ES-I3 (cell line): ENCODE results near the gene MAD2L2.

ENCODE experiments used
- H3K36me3 ChIP-seq: 2 replicates; pipeline ENCODE4 v1.6.1; 2013; ENCODE audit warnings: mild to moderate bottlenecking, low read length, control low read depth, moderate library complexity; ENCODE audit not compliant: insufficient read depth
- H3K4me1 ChIP-seq: 2 replicates; pipeline ENCODE4 v1.6.1; 2013; ENCODE audit warnings: mild to moderate bottlenecking, control low read depth, low read length; ENCODE audit not compliant: insufficient read depth
- H3K9ac ChIP-seq: 2 replicates; pipeline ENCODE4 v1.6.1; 2013; ENCODE audit warnings: low read depth, mild to moderate bottlenecking, low read length, moderate library complexity
- H3K9me3 ChIP-seq: 2 replicates; pipeline ENCODE4 v1.6.1; 2013; ENCODE audit warnings: mild to moderate bottlenecking, low read length, moderate library complexity; ENCODE audit not compliant: control insufficient read depth, insufficient read depth

Gene MAD2L2

DNA sequence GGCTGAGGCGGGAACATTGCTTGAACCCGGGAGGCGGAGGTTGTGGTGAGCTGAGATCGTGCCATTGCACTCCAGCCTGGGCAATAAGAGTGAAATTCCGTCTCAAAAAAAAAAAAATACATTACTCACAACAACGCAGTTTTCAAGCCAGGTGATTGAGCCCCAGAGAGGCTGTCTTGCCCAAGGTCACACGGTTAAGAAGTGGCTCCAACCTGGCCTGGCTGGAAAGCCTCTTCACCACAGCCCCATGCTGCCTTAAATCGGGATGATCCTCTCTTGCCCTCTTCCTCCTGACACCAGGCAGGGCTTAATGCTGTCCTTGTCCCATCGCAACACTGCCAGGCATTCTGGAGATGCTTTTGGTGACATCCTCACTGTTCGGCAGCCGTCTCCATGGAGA is 32.1 kb upstream of the MAD2L2 start:
- no peaks in the 10 kb centered on the region for H3K4me1 ChIP-seq
- no peaks in the 10 kb centered on the region for H3K9me3 ChIP-seq
- no peak overlapping the region for H3K9ac ChIP-seq
- no peaks in the 10 kb centered on the region for H3K36me3 ChIP-seq

DNA sequence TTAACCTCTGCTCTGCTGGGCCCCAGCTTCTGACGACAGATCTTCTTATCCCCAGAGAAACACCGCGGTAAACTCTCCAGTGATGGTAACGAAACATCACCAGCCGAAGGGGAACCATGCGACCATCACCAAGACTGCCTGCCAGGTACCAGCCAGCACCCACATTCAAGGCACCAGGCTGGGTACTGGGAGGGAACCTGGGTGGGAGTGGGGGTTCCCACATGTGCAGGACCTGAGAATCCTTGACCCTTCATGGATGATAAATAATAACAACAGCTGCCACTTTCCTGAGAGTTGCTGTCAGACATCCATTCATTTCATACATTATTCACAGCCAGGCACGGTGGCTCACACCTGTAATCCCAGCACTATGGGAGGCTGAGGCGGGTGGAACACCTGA is 31.3 kb upstream of the MAD2L2 start:
- Histone ChIP-seq H3K9ac (no peak overlapping the region), H3K4me1 (peaks cover 7% of the 10 kb centered on the region), H3K36me3 (no peaks in the 10 kb centered on the region), H3K9me3 (no peaks in the 10 kb centered on the region)

DNA sequence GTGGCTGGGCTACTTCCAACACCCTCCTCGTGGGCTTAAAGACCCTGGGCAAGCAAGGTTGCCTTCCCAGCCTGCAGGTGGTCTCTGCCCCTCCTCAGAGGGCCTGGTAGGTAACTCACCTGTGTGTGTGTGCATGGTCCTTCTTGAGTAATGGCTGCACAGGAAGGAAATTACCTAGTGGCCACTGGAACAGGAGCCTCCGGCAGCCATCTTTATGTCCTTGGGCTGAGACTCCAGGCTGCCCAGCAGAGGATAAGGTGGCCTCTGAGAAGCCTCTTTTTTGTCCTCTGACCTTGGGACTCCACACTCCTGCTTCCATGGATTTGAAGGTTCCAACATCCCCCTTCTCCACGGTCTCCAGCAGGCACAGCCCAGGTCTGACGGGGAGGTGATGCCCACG is 30.5 kb upstream of the MAD2L2 start:
- Histone ChIP-seq H3K36me3 (no peaks in the 10 kb centered on the region), H3K9ac (no peak overlapping the region), H3K9me3 (no peaks in the 10 kb centered on the region), H3K4me1 (peaks cover 9% of the 10 kb centered on the region)

DNA sequence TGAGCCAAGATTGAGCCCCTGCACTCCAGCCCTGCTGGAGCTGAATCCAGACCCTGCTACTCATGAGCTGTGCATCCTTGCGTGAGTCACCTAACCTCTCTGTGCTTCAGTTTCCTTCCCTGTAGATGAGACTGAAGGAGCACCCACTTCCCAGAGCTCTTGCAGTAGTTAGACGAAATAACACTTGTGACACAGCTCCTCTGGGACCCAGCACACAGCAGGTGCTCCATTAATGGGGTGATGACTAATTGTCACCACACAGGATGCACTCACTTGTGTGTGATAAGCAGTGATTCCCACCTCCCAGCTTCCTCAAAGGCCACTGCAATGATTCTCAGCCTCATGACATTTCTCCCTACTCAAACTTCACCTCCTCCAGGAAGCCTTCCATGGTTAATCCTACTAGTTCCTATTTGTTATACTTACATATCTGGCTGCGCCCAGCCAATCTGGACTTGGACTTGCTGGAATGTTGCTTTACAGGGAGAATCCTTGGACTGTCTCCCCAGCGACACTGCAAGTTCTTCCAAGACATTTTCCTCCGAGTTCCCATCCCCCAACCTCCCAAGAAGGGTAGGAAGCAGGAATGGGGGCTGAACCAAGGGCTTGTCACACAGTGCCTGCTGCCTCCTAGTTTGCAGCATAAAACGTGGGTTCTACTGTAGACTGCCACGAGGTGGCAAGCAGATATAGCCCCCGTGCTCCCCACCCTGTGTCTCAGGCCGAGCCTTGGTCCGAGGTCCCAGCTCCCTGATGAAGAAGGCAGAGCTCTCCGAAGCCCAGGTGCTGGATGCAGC is 27.8 kb upstream of the MAD2L2 start:
- Histone ChIP-seq H3K9me3 (no peaks in the 10 kb centered on the region), H3K4me1 (peaks cover 30% of the 10 kb centered on the region), H3K9ac (no peak overlapping the region), H3K36me3 (no peaks in the 10 kb centered on the region)

DNA sequence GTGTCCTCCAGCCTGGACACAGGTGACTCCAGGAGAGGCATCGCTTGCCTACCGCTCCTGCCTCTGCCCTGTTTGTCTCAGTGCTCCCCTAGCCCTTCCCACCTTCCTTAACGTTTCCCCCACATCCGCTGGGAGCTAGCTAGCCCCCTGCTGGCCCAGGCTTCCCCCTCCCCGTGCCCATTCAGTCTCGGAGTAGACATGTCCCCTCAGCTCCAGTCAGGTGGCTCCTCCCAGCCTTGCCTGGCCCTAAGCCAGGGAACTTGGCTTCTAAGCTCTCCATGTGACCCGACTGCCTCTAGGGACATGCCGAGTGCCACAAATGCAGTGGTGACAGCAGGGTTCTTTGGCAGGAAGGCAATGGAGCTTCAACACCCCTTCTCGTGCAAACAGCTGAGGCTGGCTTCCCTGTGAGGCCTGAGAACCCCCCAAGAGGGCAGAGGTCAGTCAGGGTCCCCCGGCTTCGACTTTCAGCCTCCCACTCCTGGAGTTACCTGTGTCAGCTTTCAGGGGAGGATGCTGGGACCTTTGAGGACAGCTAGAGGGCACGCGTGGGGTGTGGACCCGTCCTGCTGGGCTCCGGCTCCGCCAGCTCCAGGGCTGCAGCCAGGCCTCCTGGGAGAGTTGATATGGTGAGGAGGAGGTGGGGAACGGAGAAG is 26.8 kb upstream of the MAD2L2 start:
- peaks cover 33% of the 10 kb centered on the region for H3K4me1 ChIP-seq
- no peaks in the 10 kb centered on the region for H3K9me3 ChIP-seq
- no peaks in the 10 kb centered on the region for H3K36me3 ChIP-seq
- H3K9ac ChIP-seq: no peak overlapping the region

DNA sequence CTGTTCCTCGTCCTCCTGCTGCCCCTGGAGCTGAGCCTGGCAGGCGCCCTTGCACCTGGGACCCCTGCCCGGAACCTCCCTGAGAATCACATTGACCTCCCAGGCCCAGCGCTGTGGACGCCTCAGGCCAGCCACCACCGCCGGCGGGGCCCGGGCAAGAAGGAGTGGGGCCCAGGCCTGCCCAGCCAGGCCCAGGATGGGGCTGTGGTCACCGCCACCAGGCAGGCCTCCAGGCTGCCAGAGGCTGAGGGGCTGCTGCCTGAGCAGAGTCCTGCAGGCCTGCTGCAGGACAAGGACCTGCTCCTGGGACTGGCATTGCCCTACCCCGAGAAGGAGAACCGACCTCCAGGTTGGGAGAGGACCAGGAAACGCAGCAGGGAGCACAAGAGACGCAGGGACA is 25.3 kb upstream of the MAD2L2 start:
- H3K9me3 ChIP-seq: no peaks in the 10 kb centered on the region
- H3K36me3 ChIP-seq: no peaks in the 10 kb centered on the region
- H3K9ac ChIP-seq: no peak overlapping the region
- H3K4me1 ChIP-seq: peaks cover 41% of the 10 kb centered on the region

DNA sequence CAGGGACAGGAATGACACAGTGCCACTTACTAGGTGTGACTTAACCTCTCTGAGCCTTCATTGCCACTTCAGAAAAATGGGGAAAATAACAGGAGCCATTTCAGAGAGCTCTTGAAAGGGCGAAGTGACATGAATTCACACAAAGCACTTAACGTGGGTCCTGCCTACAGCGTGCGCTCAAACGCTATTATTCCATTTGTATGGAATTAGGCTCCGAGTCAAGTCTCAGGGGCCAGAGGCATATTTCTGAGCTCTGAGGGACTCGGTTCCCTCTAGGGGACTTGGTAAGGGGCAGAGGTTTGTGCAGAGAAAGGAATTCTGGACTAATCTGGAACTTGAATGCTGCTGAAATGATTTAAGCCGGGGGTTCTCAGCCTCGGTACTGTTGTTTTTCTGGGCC is 24.6 kb upstream of the MAD2L2 start:
- no peak overlapping the region for H3K9ac ChIP-seq
- peaks cover 48% of the 10 kb centered on the region for H3K4me1 ChIP-seq
- H3K9me3 ChIP-seq: no peaks in the 10 kb centered on the region
- no peaks in the 10 kb centered on the region for H3K36me3 ChIP-seq

DNA sequence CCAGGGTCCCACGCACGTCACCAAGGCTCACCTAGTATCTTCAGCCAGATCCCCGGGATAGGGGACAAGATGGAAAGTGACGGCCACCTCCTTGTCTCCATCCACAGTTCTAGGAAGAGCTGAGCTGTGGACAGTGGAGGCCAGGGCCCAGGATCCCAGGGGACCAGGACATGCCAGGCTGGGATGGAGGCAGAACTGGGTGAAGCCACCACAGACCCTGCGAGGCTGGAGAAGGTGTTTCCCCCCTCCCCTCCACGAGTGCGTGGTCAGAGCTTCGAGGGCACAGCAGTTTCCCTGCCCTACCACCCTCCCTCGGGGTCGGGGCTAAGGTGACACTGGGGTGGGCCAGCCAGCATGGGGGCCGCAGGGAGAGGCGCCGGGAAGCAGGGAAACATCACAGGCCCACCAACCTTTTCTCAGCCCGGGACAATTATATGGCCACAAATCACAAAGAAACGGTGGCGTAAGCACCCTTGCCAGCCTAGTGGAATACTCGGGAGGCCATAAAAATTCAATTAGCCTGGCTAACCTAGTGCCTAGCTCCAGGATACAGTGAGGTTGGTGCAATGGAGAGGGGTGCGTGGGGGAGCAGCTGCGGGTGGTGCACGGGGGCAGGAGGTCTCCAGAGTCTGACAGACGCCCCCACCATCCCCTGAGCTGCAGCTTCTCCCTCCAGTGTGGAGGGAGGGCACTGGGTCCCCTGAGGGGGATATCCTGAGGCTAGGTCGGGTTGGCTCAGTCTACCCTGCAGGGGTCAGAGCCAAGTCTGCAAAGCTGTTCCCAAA is 23.9 kb upstream of the MAD2L2 start:
- H3K4me1 ChIP-seq: peaks cover 53% of the 10 kb centered on the region
- H3K9ac ChIP-seq: no peak overlapping the region
- H3K36me3 ChIP-seq: no peaks in the 10 kb centered on the region
- H3K9me3 ChIP-seq: no peaks in the 10 kb centered on the region

DNA sequence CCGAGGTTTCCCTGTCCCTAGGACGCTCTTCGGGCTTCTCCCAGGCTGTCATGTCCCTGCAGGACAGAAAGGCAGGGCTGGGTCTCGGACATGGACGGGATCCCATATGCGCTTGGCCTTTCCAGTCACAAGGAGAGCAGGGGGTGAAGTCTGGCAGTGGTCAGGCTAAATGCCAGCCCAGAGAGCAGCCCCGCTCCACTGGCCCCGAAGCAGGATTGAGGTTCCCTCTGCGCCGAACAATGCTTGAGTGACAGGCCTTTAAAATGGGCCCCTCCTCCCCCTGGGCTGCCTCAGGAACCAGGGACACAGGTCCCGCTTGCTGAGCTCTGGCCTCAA is 23.2 kb upstream of the MAD2L2 start:
- Histone ChIP-seq H3K9me3 (no peaks in the 10 kb centered on the region), H3K4me1 (peaks cover 53% of the 10 kb centered on the region), H3K9ac (no peak overlapping the region), H3K36me3 (no peaks in the 10 kb centered on the region)

DNA sequence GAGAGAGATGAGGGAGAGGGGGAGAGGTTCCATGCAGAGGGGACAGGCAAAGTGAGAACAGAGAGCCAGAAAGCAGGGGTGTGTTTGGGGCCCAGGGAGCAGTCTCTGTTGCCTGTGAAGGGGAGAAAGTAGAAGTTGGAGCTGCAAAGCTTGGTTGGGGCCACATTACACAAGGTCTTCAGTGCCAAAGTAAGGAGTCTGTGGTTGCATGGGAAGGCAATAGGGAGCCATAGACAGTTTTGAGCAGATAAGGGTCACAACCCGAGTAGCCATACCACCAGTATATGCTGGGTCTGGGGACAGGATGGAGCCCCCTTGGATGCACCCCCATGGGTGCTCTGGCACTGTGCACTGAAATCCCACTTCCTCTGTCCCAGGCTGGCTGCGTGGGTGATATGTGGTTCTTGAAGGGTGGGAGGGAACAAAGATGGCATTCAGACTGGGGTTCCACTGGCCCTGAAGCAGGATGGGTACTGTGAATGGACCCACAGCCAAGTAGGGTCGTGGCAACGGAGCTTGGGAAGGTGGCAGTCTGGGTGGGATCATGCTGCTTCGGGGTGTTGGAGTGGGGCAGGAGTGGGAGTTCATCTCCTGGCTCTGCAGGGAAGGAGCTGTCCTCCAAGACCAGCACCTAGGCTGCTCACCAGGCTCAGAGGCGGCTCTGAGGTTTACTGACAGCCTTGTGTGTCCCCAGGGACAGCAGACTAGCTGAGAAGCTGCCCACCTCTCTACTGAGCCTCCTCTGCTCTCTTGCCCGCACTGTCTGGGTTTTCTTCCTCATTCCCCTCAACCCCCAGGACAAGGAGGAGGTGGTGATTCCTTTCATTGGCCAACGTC is 22.6 kb upstream of the MAD2L2 start:
- H3K9me3 ChIP-seq: no peaks in the 10 kb centered on the region
- H3K36me3 ChIP-seq: no peaks in the 10 kb centered on the region
- H3K4me1 ChIP-seq: peaks cover 53% of the 10 kb centered on the region
- H3K9ac ChIP-seq: no peak overlapping the region

DNA sequence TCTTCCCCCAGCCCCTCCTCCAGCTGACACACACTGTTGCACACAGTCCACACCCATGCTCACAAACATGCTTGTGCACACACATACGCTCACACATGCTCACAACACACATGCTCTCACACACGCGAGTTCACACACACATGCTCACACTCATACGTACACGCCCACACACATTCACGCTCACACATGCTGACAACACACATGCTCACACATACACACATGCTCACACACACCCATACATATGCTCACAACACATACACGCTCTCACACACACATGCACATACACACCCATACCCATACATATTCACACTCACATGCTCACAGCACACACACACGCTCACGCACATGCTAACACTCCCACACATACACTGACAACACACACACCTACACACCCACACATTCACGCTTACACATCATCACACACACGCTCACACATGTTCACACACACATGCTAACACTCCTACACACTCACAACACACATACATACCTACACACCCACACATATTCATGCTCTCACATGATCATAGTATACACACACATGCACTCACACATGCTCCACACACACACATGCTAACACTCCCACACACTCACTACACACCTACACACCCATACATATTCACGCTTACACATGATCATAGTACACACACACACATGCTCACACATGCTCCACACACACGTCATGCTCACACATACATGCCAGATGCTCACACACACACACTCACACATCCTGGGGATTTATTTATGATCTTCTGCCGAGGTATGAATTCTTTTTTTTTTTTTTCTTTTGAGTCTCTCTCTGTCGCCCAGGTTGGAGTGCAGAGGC is 21.2 kb upstream of the MAD2L2 start:
- Histone ChIP-seq H3K4me1 (peaks cover 45% of the 10 kb centered on the region), H3K9ac (no peak overlapping the region), H3K36me3 (no peaks in the 10 kb centered on the region), H3K9me3 (no peaks in the 10 kb centered on the region)

DNA sequence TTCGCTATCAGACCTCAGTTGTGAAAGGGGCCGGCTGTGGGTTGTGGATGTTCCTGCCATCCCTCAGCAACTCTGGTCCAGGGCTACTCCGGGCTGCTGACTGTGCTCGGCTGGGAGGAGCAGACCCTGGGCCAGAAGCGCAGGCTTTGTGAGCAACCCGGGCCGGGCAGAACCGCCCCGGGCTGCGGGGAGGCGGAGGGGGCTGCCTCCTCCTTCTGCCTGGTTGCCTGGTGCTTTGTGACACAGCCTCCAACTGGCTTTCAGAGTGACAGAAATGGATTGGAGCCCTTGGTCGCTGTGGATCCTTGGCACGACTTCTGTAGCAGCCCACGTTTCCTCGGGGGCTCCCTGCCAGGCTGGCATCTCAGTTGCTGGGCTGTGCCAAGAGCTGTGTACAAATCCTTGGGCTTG is 20.6 kb upstream of the MAD2L2 start:
- H3K4me1 ChIP-seq: peaks cover 44% of the 10 kb centered on the region
- no peaks in the 10 kb centered on the region for H3K9me3 ChIP-seq
- no peaks in the 10 kb centered on the region for H3K36me3 ChIP-seq
- no peak overlapping the region; the same call in 1 of the 2 replicates for H3K9ac ChIP-seq

DNA sequence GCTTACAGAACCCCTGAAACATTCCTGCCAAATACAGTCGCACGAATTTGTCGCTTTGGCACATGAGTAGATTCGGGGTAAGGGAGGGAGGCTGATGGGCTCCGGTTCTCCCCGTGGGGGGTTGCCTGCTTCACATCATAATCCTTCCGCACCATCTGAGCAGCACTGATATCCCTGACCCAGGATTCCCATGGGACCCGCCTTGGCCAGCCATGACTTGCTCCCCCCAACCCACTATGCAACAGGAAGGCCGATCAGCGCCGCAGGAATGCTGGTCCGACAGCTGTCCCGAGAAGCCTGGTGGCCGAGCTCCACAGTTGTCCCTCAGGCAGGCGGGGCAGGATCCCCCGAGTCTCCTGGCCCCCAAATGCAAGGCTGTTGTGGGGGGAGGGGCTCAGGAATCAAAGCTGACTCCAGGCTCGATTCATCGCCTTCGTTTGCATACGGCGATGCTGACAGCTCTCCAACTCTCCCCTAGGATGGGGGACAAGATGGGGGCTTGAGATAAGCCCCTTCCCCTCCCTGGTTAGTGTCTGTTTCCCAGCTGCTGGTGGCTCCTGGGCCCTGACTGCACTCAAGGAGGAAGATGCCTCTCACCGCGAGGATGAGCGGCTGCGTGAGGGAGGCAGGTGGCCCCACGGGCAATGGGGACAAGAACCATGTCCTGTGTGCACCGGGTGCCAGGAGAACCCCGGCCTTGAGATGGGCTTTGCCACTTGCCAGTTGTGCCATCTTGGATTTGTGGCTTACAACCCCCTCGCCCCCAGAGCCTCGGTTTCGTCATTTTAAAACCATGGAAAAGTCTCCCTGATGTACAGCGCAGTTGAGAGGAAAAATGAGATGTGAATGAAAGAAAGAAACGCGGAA is 19.9 kb upstream of the MAD2L2 start:
- H3K4me1 ChIP-seq: peaks cover 44% of the 10 kb centered on the region

More for the DNA sequence above, 19.9 kb upstream of the MAD2L2 start:
- H3K9me3 ChIP-seq: no peaks in the 10 kb centered on the region
- H3K9ac ChIP-seq: peak overlapping the region; percentile 3; the same call in 1 of the 2 replicates
- H3K36me3 ChIP-seq: no peaks in the 10 kb centered on the region
